ENCODE data around the gene RNF182.

- TF ChIP-seq CTCF (IDR thresholded peaks at IDR 0.05; ENCODE audit: extremely low read depth in 1 of 2, insufficient read depth in 1 of 2, low read depth in 1 of 2, low read length in 2 of 2) (no peak), POLR2A (IDR thresholded peaks at IDR 0.05; ENCODE audit: low read depth, low read length) (no peak), EZH2 (IDR thresholded peaks at IDR 0.05; ENCODE audit: borderline replicate concordance, low read depth, low read length, severe bottlenecking) (no peak), POLR2AphosphoS5 (IDR thresholded peaks at IDR 0.05; ENCODE audit: insufficient read depth, low read depth, low read length) (no peak), JUN (IDR thresholded peaks at IDR 0.05; ENCODE audit: borderline replicate concordance, insufficient read depth, insufficient read length, low read depth) (no peak), FOS (IDR thresholded peaks at IDR 0.05; ENCODE audit: borderline replicate concordance, insufficient read depth, low read length) (no peak)
Measured at GRCh38 chr6:14010275-14010674, 85.5 kb downstream of the RNF182 start.

Measured in endothelial cell of umbilical vein (primary cell).